Omental fat pad (tissue), 4 donors: ENCODE measurements around the gene SMOC2. TPM values are rescaled to one million over a fixed set of nuclear protein-coding genes. Genes with fewer than 3 reads are reported as not detected.

Source experiments
- ATAC-seq: fragments of 150-250 bp; one replicate; pipeline ENCODE4 v1.9.1; 2016; ENCODE audit warnings: mild to moderate bottlenecking, moderate library complexity; ENCODE audit not compliant: low FRiP score
- DNase-seq: peaks from one replicate; pipeline ENCODE4 v3.0.0-alpha.2; 2019; ENCODE audit warnings: low spot score
- CTCF ChIP-seq, 3 donors: fragments of 450-650 bp; IDR thresholded peaks; one replicate each; pipeline ENCODE4 v1.5.1; 2016 to 2017; ENCODE audit warnings: antibody characterized with exemption in 3 of 3, mild to moderate bottlenecking in 3 of 3, moderate library complexity in 2 of 3
- total RNA-seq, 4 donors: library from RNA; depleted of rRNA; stranded (reverse); fragments of >200 nt; gene quantifications; one replicate each; pipeline ENCODE4 v1.1.0, GENCODE V29; 2016

SMOC2 gene
- total RNA-seq, 4 donors from 2014 or later, result 53.1 to 164 (median 102) TPM

- TF ChIP-seq CTCF (IDR thresholded peaks at IDR 0.05), result no peak
- ATAC-seq, result no peak
- DNase-seq, result no peak
Measured at GRCh38 chr6:168601111-168601510, 160.1 kb downstream of the SMOC2 start.

GRCh38 chr6:168601546-168601945 lies 160.6 kb downstream of the SMOC2 start:
- no peak for TF ChIP-seq CTCF (IDR thresholded peaks at IDR 0.05)
- no peak for DNase-seq

GRCh38 chr6:168602576-168602975 lies 161.6 kb downstream of the SMOC2 start:
- TF ChIP-seq CTCF (IDR thresholded peaks at IDR 0.05), result no peak
- no peak for ATAC-seq
- DNase-seq, result no peak

More at GRCh38 chr6:168601546-168601945, 160.6 kb downstream of the SMOC2 start:
- ATAC-seq, result no peak

GRCh38 chr6:168603234-168603633 lies 162.2 kb downstream of the SMOC2 start:
- ATAC-seq (no peak), DNase-seq (no peak)
- no peak for TF ChIP-seq CTCF (IDR thresholded peaks at IDR 0.05)

GRCh38 chr6:168605964-168606363 lies 165.0 kb downstream of the SMOC2 start:
- ATAC-seq (no peak), DNase-seq (no peak)
- TF ChIP-seq CTCF (IDR thresholded peaks at IDR 0.05), result no peak

- no peak for TF ChIP-seq CTCF (IDR thresholded peaks at IDR 0.05)
- no peak for DNase-seq
- ATAC-seq, result no peak
Measured at GRCh38 chr6:168606722-168607121, 165.7 kb downstream of the SMOC2 start.

- no peak for TF ChIP-seq CTCF (IDR thresholded peaks at IDR 0.05)
- ATAC-seq (peak; percentile 52), DNase-seq (no peak)
Measured at GRCh38 chr6:168607272-168608112, 166.5 kb downstream of the SMOC2 start.
